ENCODE results near the gene SPAG8.

DNA sequence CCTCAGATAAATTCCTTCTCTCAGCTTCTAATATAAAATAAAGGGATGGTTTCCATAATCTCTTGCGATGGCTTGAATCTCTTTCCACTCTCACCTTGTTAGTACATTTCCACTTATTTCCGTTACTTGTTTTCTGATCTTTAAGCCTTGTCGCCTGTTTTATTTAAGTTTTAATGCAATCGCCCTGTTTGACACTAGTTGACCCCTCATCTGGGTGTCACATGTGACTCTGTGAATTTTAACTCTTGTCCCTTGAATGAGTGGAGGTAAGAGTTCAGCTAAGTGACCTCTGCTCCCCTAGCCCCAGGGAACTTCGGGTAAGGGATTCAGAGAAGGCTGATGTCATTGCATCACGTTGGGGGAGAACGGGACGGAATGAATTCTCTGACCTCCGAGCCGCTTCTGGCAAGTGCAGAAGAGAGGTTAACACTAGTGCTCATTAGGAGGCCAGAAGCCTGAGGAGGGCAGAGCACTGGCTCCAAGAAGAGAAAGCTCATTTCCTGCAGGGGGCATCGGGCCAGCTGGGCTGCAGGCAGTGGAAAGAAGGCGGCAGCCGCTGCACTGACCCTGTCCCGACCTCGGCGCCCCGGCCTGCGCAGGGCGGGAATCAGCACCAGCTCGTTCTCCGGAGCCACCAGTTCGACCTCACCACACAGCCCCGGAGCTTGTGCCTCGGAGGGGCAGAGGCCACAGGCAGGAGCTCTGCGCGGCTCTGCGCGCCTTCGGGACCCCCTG lies 2.2 kb upstream of the SPAG8 start:
- TF ChIP-seq, protein P1, sequence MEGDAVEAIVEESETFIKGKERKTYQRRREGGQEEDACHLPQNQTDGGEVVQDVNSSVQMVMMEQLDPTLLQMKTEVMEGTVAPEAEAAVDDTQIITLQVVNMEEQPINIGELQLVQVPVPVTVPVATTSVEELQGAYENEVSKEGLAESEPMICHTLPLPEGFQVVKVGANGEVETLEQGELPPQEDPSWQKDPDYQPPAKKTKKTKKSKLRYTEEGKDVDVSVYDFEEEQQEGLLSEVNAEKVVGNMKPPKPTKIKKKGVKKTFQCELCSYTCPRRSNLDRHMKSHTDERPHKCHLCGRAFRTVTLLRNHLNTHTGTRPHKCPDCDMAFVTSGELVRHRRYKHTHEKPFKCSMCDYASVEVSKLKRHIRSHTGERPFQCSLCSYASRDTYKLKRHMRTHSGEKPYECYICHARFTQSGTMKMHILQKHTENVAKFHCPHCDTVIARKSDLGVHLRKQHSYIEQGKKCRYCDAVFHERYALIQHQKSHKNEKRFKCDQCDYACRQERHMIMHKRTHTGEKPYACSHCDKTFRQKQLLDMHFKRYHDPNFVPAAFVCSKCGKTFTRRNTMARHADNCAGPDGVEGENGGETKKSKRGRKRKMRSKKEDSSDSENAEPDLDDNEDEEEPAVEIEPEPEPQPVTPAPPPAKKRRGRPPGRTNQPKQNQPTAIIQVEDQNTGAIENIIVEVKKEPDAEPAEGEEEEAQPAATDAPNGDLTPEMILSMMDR (IDR thresholded peaks at IDR 0.05; ENCODE audit: low read depth, low read length, poor library complexity, severe bottlenecking): peak; percentile 55
- TF ChIP-seq EZH2phosphoT487 (IDR thresholded peaks at IDR 0.05; ENCODE audit: borderline replicate concordance, low read length): no peak

Measured in DOHH2 (cell line).